Activated CD8-positive, alpha-beta T cell treated with anti-CD3 and anti-CD28 coated beads for 36 hours (primary cell): ENCODE data around the gene FAM120B. TPM values are rescaled to one million over a fixed set of nuclear protein-coding genes. Genes with fewer than 3 reads are reported as not detected.
"Not testable (repeated sequence)": the region's sequence is repeated elsewhere in the genome, so short reads cannot be mapped to it uniquely, and the experiment has no call there.

ENCODE experiments used
- ATAC-seq: fragments of 200-7000 bp; cut with Tn5 transposase; one replicate; pipeline ENCODE4 v1.10.0; 2021; ENCODE audit warnings: mild to moderate bottlenecking, moderate library complexity
- CTCF ChIA-PET: fragments of 350-600 bp; sonication (Branson Sonifier 250); formaldehyde crosslinking; loops from one replicate; lab custom pipeline; 2021; ENCODE audit warnings: antibody characterized with exemption; lab: Charles Lee
- POLR2A ChIA-PET: fragments of 350-600 bp; sonication (Branson Sonifier 250); formaldehyde crosslinking; loops from one replicate; lab custom pipeline; 2021; ENCODE audit warnings: antibody characterized with exemption; lab: Charles Lee
- DNase-seq: peaks from one replicate; pipeline ENCODE4 v3.0.0-alpha.2; 2020
- H3K27ac Mint-ChIP-seq: one replicate; pipeline ENCODE4 v1.8.0; 2021; ENCODE audit warnings: mild to moderate bottlenecking, mixed read lengths
- H3K27me3 Mint-ChIP-seq: one replicate; pipeline ENCODE4 v1.8.0; 2021; ENCODE audit warnings: mixed read lengths
- H3K36me3 Mint-ChIP-seq: one replicate; pipeline ENCODE4 v1.8.0; 2021; ENCODE audit warnings: low read depth, mixed read lengths
- H3K4me1 Mint-ChIP-seq: one replicate; pipeline ENCODE4 v1.8.0; 2021; ENCODE audit warnings: low read depth, mixed read lengths
- H3K4me3 Mint-ChIP-seq: one replicate; pipeline ENCODE4 v1.8.0; 2021; ENCODE audit warnings: mild to moderate bottlenecking, moderate library complexity, mixed read lengths
- H3K9me3 Mint-ChIP-seq: one replicate; pipeline ENCODE4 v1.8.0; 2021; ENCODE audit warnings: mixed read lengths
- intact Hi-C: fragments of 100-400 bp; cut with micrococcal nuclease; formaldehyde crosslinking; loops from one replicate; pipeline ENCODE4 v1.10.0; 2022
- total RNA-seq, 2 experiments: library from RNA; stranded (reverse); gene quantifications; one replicate each; pipeline ENCODE4 v1.2.3, GENCODE V29; 2021
- TF ChIP-seq, protein P1 (sequence below): fragments of 200-600 bp; IDR thresholded peaks from one replicate; pipeline ENCODE4 v1.8.0; 2022; ENCODE audit warnings: antibody characterized with exemption, mild to moderate bottlenecking

FAM120B gene
- total RNA-seq, 2 experiments from 2014 or later, result 19.0 to 19.5 TPM

- no peak for ATAC-seq
- Mint-ChIP-seq H3K9me3 (no peaks in the 10 kb centered on the region), H3K4me1 (peaks cover 2% of the 10 kb centered on the region), H3K4me3 (no peak overlapping the region), H3K36me3 (peaks cover 23% of the 10 kb centered on the region), H3K27ac (no peak overlapping the region), H3K27me3 (no peaks in the 10 kb centered on the region)
- CTCF ChIA-PET, result interaction anchor here (1.2 kb wide), 1 partner anchor 8 kb away, joined by 3 read pairs; no protein-coding TSS in a partner anchor
- TF ChIP-seq, protein P1, sequence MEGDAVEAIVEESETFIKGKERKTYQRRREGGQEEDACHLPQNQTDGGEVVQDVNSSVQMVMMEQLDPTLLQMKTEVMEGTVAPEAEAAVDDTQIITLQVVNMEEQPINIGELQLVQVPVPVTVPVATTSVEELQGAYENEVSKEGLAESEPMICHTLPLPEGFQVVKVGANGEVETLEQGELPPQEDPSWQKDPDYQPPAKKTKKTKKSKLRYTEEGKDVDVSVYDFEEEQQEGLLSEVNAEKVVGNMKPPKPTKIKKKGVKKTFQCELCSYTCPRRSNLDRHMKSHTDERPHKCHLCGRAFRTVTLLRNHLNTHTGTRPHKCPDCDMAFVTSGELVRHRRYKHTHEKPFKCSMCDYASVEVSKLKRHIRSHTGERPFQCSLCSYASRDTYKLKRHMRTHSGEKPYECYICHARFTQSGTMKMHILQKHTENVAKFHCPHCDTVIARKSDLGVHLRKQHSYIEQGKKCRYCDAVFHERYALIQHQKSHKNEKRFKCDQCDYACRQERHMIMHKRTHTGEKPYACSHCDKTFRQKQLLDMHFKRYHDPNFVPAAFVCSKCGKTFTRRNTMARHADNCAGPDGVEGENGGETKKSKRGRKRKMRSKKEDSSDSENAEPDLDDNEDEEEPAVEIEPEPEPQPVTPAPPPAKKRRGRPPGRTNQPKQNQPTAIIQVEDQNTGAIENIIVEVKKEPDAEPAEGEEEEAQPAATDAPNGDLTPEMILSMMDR, result no peak
- no peak for DNase-seq
- POLR2A ChIA-PET, result no interaction called here
- intact Hi-C loops, result no loop called here
Measured at GRCh38 chr6:170388113-170388512, 81.6 kb downstream of the FAM120B start.

DNA sequence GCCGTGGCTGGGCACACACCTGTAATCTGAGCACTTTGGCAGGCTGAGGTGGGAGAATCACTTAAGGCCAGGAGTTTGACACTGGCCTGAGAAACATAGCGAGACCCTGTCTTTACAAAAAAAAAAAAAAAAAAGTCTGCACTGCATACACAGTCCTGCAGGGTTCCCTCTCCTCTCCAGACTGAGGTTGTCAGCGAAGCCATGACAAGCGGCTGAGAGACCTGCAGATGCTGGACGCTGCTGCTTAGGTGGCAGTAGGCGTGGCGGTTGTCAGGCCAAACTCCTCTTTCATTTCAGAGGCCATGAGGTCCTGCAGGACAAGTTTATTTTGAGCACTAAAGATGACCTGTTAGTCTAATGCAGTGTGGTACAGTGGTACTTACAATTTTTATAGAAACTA, 86.5 kb downstream of the FAM120B start:
- no peaks in the 10 kb centered on the region for H3K27me3 Mint-ChIP-seq
- ATAC-seq (no peak), DNase-seq (no peak)
- no peak overlapping the region for H3K4me3 Mint-ChIP-seq
- H3K27ac Mint-ChIP-seq, result no peak overlapping the region
- no peaks in the 10 kb centered on the region for H3K9me3 Mint-ChIP-seq
- H3K4me1 Mint-ChIP-seq, result peaks cover 11% of the 10 kb centered on the region
- H3K36me3 Mint-ChIP-seq, result peaks cover 57% of the 10 kb centered on the region
- TF ChIP-seq, protein P1, result no peak
- intact Hi-C loops, result no loop called here
- CTCF ChIA-PET, result interaction anchor here (0.7 kb wide), 1 partner anchor 12 kb away, joined by 3 read pairs; no protein-coding TSS in a partner anchor
- POLR2A ChIA-PET, result no interaction called here

DNA sequence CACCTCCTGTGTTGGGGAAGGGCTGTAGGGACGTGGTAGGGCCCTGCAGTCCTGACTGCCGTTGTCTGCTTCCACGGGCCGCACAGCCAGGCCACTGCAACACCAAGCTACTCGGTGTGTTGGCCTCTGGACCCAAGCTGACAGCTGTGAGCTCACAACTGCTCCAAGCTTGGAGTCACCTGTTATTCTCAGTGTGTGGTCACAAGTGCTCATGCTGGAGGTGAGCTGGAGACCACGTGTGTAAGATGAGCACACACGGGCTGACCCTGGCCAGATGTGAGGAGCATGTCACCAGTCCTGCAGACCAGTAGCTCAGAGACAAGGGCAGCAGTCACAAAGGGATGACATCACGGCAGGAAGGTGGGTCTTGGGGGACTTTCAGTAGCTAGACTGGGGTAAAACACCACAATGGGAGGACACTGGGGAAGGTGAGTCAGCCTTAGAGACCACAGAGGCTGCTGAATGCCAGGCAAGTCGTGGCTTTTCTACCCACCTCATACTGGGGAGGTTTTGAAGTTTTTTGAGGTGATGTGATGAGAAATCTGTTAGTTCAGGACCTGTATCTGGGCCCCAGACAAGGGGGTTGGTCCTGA, 87.3 kb downstream of the FAM120B start:
- ATAC-seq (peak; percentile 93), DNase-seq (peak; percentile 87)
- TF ChIP-seq, protein P1, result no peak
- Mint-ChIP-seq H3K9me3 (no peaks in the 10 kb centered on the region), H3K27ac (peak overlapping the region; percentile 75), H3K27me3 (no peaks in the 10 kb centered on the region), H3K36me3 (peaks cover 56% of the 10 kb centered on the region), H3K4me3 (no peak overlapping the region), H3K4me1 (peaks cover 11% of the 10 kb centered on the region)
- ChIA-PET POLR2A (interaction anchor here (0.8 kb wide), 1 partner anchor 86 kb away, joined by 4 read pairs; no protein-coding TSS in a partner anchor), CTCF (interaction anchor here (0.7 to 1.1 kb wide), 2 partner anchors 9 to 13 kb away, joined by 3 read pairs; no protein-coding TSS in a partner anchor)
- intact Hi-C loops, result no loop called here

- Mint-ChIP-seq H3K27ac (no peak overlapping the region), H3K9me3 (no peaks in the 10 kb centered on the region), H3K36me3 (peaks cover 50% of the 10 kb centered on the region), H3K4me3 (no peak overlapping the region), H3K27me3 (no peaks in the 10 kb centered on the region), H3K4me1 (peaks cover 11% of the 10 kb centered on the region)
- no peak for DNase-seq
- TF ChIP-seq, protein P1, result no peak
- CTCF ChIA-PET, result no interaction called here
- intact Hi-C loops, result no loop called here
- POLR2A ChIA-PET, result no interaction called here
- no peak for ATAC-seq
Measured at GRCh38 chr6:170394980-170395379, 88.4 kb downstream of the FAM120B start.

GRCh38 chr6:170398743-170399369, 92.3 kb downstream of the FAM120B start:
- ATAC-seq, H3K4me1 Mint-ChIP-seq, CTCF ChIA-PET, H3K9me3 Mint-ChIP-seq, POLR2A ChIA-PET, H3K27me3 Mint-ChIP-seq, H3K27ac Mint-ChIP-seq, intact Hi-C loops, H3K4me3 Mint-ChIP-seq, DNase-seq: not testable (repeated sequence)
- H3K36me3 Mint-ChIP-seq, result peaks cover 34% of the 10 kb centered on the region

- CTCF ChIA-PET, H3K4me1 Mint-ChIP-seq, H3K4me3 Mint-ChIP-seq, POLR2A ChIA-PET, H3K9me3 Mint-ChIP-seq, H3K27me3 Mint-ChIP-seq, intact Hi-C loops, ATAC-seq, DNase-seq: not testable (repeated sequence)
- Mint-ChIP-seq H3K36me3 (peaks cover 38% of the 10 kb centered on the region), H3K27ac (peak overlapping the region; percentile 47)
Measured at GRCh38 chr6:170399955-170400558, 93.5 kb downstream of the FAM120B start.
